Measurements from ENCODE around the gene PADI4. TPM values are rescaled to one million over a fixed set of nuclear protein-coding genes. Genes with fewer than 3 reads are reported as not detected.

PADI4 gene
- total RNA-seq, 4 donors from 2014 or later, result 0.56 to 16.1 (median 2.2) TPM

GRCh38 chr1:17265162-17265561 is 42.8 kb upstream of the PADI4 start:
- no peak for TF ChIP-seq CTCF (IDR thresholded peaks at IDR 0.05)
- DNase-seq (ENCODE audit: low spot score), result no peak
- ATAC-seq (ENCODE audit: low FRiP score), result no peak

GRCh38 chr1:17265950-17266349 is 42.0 kb upstream of the PADI4 start:
- ATAC-seq (ENCODE audit: low FRiP score), result no peak
- TF ChIP-seq CTCF (IDR thresholded peaks at IDR 0.05), result no peak
- DNase-seq (ENCODE audit: low spot score), result no peak

- ATAC-seq (ENCODE audit: low FRiP score) (no peak), DNase-seq (ENCODE audit: low spot score) (no peak)
- TF ChIP-seq CTCF (IDR thresholded peaks at IDR 0.05), result no peak
These were observed 36.9 kb upstream of the PADI4 start for GRCh38 chr1:17270891-17271765.

GRCh38 chr1:17272066-17272465 is 35.9 kb upstream of the PADI4 start:
- DNase-seq (ENCODE audit: low spot score) (no peak), ATAC-seq (ENCODE audit: low FRiP score) (no peak)
- TF ChIP-seq CTCF (IDR thresholded peaks at IDR 0.05), result no peak

- no peak for TF ChIP-seq CTCF (IDR thresholded peaks at IDR 0.05)
- no peak for DNase-seq (ENCODE audit: low spot score)
- no peak for ATAC-seq (ENCODE audit: low FRiP score)
These were observed 35.4 kb upstream of the PADI4 start for GRCh38 chr1:17272646-17273045.

GRCh38 chr1:17273096-17273495 is 34.9 kb upstream of the PADI4 start:
- ATAC-seq (ENCODE audit: low FRiP score) (no peak), DNase-seq (ENCODE audit: low spot score) (no peak)
- TF ChIP-seq CTCF (IDR thresholded peaks at IDR 0.05), result no peak
